ENCODE data around the gene AMBRA1.

Gene AMBRA1

GRCh38 chr11:46471943-46472661, 121.7 kb downstream of the AMBRA1 start:
- DNase-seq (ENCODE audit: low read depth in 2 of 2) = peak in 1 of 2 donors; percentile 42
- H3K4me3 ChIP-seq (replicated peaks in 1 of 2; ENCODE audit: low read depth in 2 of 2, low read length in 2 of 2) = no peak overlapping the region
- no peak for TF ChIP-seq CTCF (IDR thresholded peaks at IDR 0.05; ENCODE audit: low read depth, low read length)

DNA sequence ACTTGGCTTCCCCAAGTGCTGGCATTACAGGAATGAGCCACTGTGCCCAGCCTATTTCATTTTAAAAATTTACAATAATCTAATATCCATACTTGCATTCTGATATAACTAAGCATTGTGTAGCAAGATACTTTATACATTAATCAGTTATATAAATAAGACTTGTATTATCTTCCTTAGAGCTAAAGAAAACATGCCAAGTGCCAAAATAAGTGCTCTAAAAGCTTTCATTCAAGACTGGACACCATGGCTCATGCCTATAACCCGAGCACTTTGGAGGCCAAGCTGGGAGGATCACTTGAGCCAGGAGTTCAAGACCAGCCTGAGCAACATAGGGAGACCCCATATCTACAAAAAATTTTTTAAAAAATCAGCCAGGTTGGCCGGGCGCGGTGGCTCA, 123.9 kb downstream of the AMBRA1 start:
- no peak overlapping the region for H3K4me3 ChIP-seq (replicated peaks in 1 of 2; ENCODE audit: low read depth in 2 of 2, low read length in 2 of 2)
- no peak for TF ChIP-seq CTCF (IDR thresholded peaks at IDR 0.05; ENCODE audit: low read depth, low read length)
- DNase-seq (ENCODE audit: low read depth in 2 of 2) = peak in 1 of 2 donors; percentile 63

DNA sequence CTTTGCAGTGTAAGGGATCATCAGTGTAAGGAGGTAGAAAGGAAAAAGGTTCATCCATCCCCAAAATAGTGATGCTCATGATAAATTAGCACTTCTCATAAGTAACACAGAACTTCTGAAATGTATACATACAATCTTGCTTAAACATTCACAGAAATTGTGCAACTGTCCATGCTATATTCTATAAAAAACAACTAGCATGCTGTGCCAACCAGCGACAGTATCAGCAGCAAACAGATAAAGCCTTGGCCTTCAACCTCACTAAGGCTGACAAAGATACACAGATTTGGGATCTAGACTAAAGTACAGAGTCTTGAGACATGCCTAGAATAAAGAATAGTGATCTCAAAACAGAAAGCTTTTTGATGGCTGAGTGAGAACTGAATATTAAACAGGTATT, 128.1 kb downstream of the AMBRA1 start:
- TF ChIP-seq CTCF (IDR thresholded peaks at IDR 0.05; ENCODE audit: low read depth, low read length) = no peak
- H3K4me3 ChIP-seq (replicated peaks in 1 of 2; ENCODE audit: low read depth in 2 of 2, low read length in 2 of 2) = no peak overlapping the region
- no peak for DNase-seq (ENCODE audit: low read depth in 2 of 2)

- DNase-seq (ENCODE audit: low read depth in 2 of 2) = no peak
- no peak overlapping the region for H3K4me3 ChIP-seq (replicated peaks in 1 of 2; ENCODE audit: low read depth in 2 of 2, low read length in 2 of 2)
- TF ChIP-seq CTCF (IDR thresholded peaks at IDR 0.05; ENCODE audit: low read depth, low read length) = no peak
These were observed 130.0 kb downstream of the AMBRA1 start for GRCh38 chr11:46463701-46464421.

DNA sequence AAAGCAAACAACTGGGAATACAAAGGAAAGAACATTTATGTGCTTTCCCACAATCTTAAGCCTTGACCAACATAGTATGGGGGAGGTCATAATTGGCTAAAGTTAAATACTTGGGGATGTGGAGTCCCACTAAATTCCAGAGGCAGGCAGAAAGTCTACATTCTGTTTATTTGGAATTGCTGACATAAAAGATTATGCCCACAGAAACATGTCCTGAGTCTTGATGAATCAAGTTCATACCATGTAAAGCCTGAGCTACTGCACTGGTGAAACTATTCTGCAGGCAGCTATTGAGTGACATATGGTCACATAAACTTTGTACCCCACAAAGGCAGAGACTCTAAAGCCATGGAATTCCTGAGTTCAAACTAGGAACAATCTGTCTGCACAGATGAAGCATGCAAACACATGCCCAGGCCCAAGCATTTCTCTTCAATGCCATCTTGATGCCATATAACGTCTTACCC, 132.3 kb downstream of the AMBRA1 start:
- DNase-seq (ENCODE audit: low read depth in 2 of 2) = no peak
- no peak overlapping the region for H3K4me3 ChIP-seq (replicated peaks in 1 of 2; ENCODE audit: low read depth in 2 of 2, low read length in 2 of 2)
- TF ChIP-seq CTCF (IDR thresholded peaks at IDR 0.05; ENCODE audit: low read depth, low read length) = no peak

DNA sequence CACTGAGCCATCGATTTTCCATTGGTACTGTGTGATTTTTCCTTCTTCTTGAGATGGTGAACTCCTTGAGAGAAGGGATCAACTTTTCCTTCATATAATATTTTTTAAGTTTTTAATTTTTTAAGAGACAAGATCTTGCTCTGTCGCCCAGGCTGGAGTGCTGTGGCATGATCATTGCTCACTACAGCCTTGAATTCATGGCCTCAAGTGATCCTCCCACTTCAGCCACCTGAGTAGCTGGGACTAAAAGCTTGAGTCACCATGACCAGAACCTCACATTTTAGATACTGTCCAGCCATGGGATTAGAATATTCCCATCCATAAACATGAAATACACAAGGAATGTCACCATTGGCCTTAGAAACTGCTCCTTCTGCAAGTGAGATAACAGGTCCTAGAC, 135.3 kb downstream of the AMBRA1 start:
- no peak overlapping the region for H3K4me3 ChIP-seq (replicated peaks in 1 of 2; ENCODE audit: low read depth in 2 of 2, low read length in 2 of 2)
- no peak for TF ChIP-seq CTCF (IDR thresholded peaks at IDR 0.05; ENCODE audit: low read depth, low read length)
- DNase-seq (ENCODE audit: low read depth in 2 of 2) = no peak
